K562 (cell line): ENCODE data around the gene PSPH. TPM values are rescaled to one million over a fixed set of nuclear protein-coding genes. Genes with fewer than 3 reads are reported as not detected.
"Not testable (repeated sequence)": the region's sequence is repeated elsewhere in the genome, so short reads cannot be mapped to it uniquely, and the experiment has no call there.

ENCODE experiments used
- ATAC-seq: fragments of 200-7000 bp; cut with Tn5 transposase; 3 replicates; pipeline ENCODE4 v1.9.1; 2020; ENCODE audit warnings: moderate library complexity
- BruUV-seq: library from RNA; stranded (reverse); fragments of 400-500 nt; replicated peaks from 2 replicates; lab custom pipeline; 2021; lab: Mats Ljungman, UMichigan
- CTCF ChIA-PET: fragments of 300-600 bp; formaldehyde crosslinking; extraction: SDS; loops from one replicate; lab custom pipeline; 2021; ENCODE audit warnings: low intra/inter-chr PET ratio; lab: Yijun Ruan, JAX
- POLR2A ChIA-PET: fragments of 300-600, 350-650 bp; sonication (Branson Sonifier 250); formaldehyde crosslinking; extraction: SDS; loops from one replicate; lab custom pipeline; 2021; ENCODE audit warnings: antibody characterized with exemption, inconsistent platforms; lab: Yijun Ruan, JAX
- DNase-seq, 4 experiments: peaks; one replicate each; pipeline versions ENCODE4 v3.0.0 to v3.0.0-alpha.2; 2011 to 2018; ENCODE audit warnings: low spot score in 3 of 4, mixed read lengths in 3 of 4; ENCODE audit errors: extremely low read depth in 1 of 4
- FAIRE-seq: peaks from 2 replicates; lab custom pipeline; 2011; peaks lifted over from hg19 to GRCh38; lab: Jason Lieb, UNC
- H2AFZ ChIP-seq: 2 replicates; pipeline ENCODE4 v1.6.0; 2011; ENCODE audit warnings: low read depth, low read length, control low read depth, inconsistent platforms
- H3K27ac ChIP-seq: fragments of 200-600 bp; 3 replicates; pipeline ENCODE4 v1.8.0; 2011; ENCODE audit warnings: low read depth, mild to moderate bottlenecking, control low read depth, inconsistent platforms, low read length, moderate library complexity, mixed read lengths; ENCODE audit errors: extremely low read depth
- H3K27me3 ChIP-seq, 2 experiments: fragments of 300-600 bp in 1 of 2; 2 replicates in 1 of 2; 3 replicates in 1 of 2; pipeline versions ENCODE4 v1.6.0 to v1.8.0; 2011; ENCODE audit warnings: inconsistent platforms in 2 of 2, low read length in 2 of 2, mild to moderate bottlenecking in 1 of 2, mixed read lengths in 1 of 2, moderate library complexity in 1 of 2; ENCODE audit not compliant: control insufficient read depth in 2 of 2, insufficient read depth in 2 of 2
- H3K36me3 ChIP-seq: fragments of 300-600 bp; 3 replicates; pipeline ENCODE4 v1.8.0; 2011; ENCODE audit warnings: mild to moderate bottlenecking, low read length, inconsistent platforms; ENCODE audit not compliant: control insufficient read depth, insufficient read depth
- H3K4me1 ChIP-seq, 2 experiments: fragments of 200-600 bp in 1 of 2; replicated peaks in 1 of 2; 2 replicates in 1 of 2; 3 replicates in 1 of 2; pipeline versions ENCODE4 v1.5.1 to v1.8.0; 2011; ENCODE audit warnings: inconsistent platforms in 2 of 2, low read length in 2 of 2, mild to moderate bottlenecking in 1 of 2, mixed read lengths in 1 of 2, moderate library complexity in 1 of 2; ENCODE audit not compliant: control insufficient read depth in 2 of 2, insufficient read depth in 2 of 2
- H3K4me2 ChIP-seq: 2 replicates; pipeline ENCODE4 v1.6.1; 2011; ENCODE audit warnings: low read length, control low read depth, inconsistent platforms, mixed read lengths; ENCODE audit not compliant: insufficient read depth
- H3K4me3 ChIP-seq: fragments of 200-600 bp; sonication (generic), shearing (Covaris generic); 2 replicates; pipeline ENCODE4 v1.5.1; 2016; ENCODE audit warnings: control low read depth, inconsistent platforms
- H3K79me2 ChIP-seq: fragments of 200-600 bp; 3 replicates; pipeline ENCODE4 v1.8.0; 2011; ENCODE audit warnings: low read length, inconsistent platforms; ENCODE audit not compliant: control insufficient read depth, insufficient read depth
- H3K9ac ChIP-seq, 2 experiments: 2 replicates each; pipeline versions ENCODE4 v1.6.0 to v1.6.1; 2011; ENCODE audit warnings: low read depth in 2 of 2, low read length in 2 of 2, control low read depth in 1 of 2, inconsistent platforms in 1 of 2, mild to moderate bottlenecking in 1 of 2, mixed read lengths in 1 of 2; ENCODE audit not compliant: insufficient read depth in 1 of 2
- H3K9me1 ChIP-seq: one replicate; pipeline ENCODE4 v1.6.0; 2011; ENCODE audit warnings: inconsistent platforms, mild to moderate bottlenecking, low read length, moderate library complexity; ENCODE audit not compliant: control insufficient read depth, insufficient read depth
- H3K9me3 ChIP-seq: replicated peaks from 2 replicates; pipeline ENCODE4 v1.5.1; 2011; ENCODE audit warnings: low read depth, low read length, inconsistent platforms; ENCODE audit not compliant: control insufficient read depth, insufficient read depth
- H4K20me1 ChIP-seq: replicated peaks from 2 replicates; pipeline ENCODE4 v1.6.1; 2011; ENCODE audit warnings: low read length, inconsistent platforms, mixed read lengths; ENCODE audit not compliant: control insufficient read depth, insufficient read depth
- HMGN3 ChIP-seq: IDR thresholded peaks from 2 replicates; pipeline ENCODE4 v1.6.1; 2011; ENCODE audit warnings: borderline replicate concordance, low read depth, mild to moderate bottlenecking, mixed read lengths, low read length; ENCODE audit not compliant: insufficient read length; ENCODE audit errors: extremely low read depth
- ILF3 ChIP-seq: fragments of 450-650 bp; IDR thresholded peaks from 2 replicates; pipeline ENCODE4 v1.6.1; 2018; ENCODE audit warnings: antibody characterized with exemption, mild to moderate bottlenecking, moderate library complexity, borderline replicate concordance
- KLF13 ChIP-seq: fragments of 450-650 bp; IDR thresholded peaks from 2 replicates; pipeline ENCODE4 v1.6.1; 2016; ENCODE audit warnings: missing genetic modification characterization, low read depth, mild to moderate bottlenecking, missing compliant biosample characterization, moderate library complexity, borderline replicate concordance
- MCM7 ChIP-seq, 2 experiments: fragments of 450-650 bp; IDR thresholded peaks; 2 replicates each; pipeline ENCODE4 v1.6.1; 2016 to 2018
- MTF1 ChIP-seq: fragments of 250-450 bp; sonication (Bioruptor Pico); IDR thresholded peaks from 2 replicates; pipeline ENCODE4 v1.9.0; 2021; ENCODE audit warnings: moderate library complexity, mild to moderate bottlenecking, inconsistent platforms, borderline replicate concordance
- PTTG1 ChIP-seq: fragments of 450-650 bp; IDR thresholded peaks from 2 replicates; pipeline ENCODE4 v1.6.1; 2016; ENCODE audit warnings: low read depth, mild to moderate bottlenecking, missing genetic modification characterization, missing compliant biosample characterization
- YBX1 ChIP-seq: fragments of 450-650 bp; IDR thresholded peaks from 2 replicates; pipeline ENCODE4 v1.7.1; 2016; ENCODE audit warnings: mild to moderate bottlenecking
- ZNF134 ChIP-seq: fragments of 250-450 bp; sonication (Bioruptor Pico); conservative IDR thresholded peaks from 2 replicates; pipeline ENCODE4 v1.4.0; 2020
- ZNF165 ChIP-seq: fragments of 250-450 bp; sonication (Bioruptor Pico); IDR thresholded peaks from 2 replicates; pipeline ENCODE4 v1.4.0; 2020; ENCODE audit warnings: borderline replicate concordance
- ZNF253 ChIP-seq: fragments of 250-450 bp; sonication (Bioruptor Pico); conservative IDR thresholded peaks from 2 replicates; pipeline ENCODE4 v1.6.1; 2021; ENCODE audit warnings: mild to moderate bottlenecking
- ZNF282 ChIP-seq: sonication (generic); formaldehyde crosslinking; IDR thresholded peaks from 2 replicates; pipeline ENCODE4 v1.8.1; 2023; ENCODE audit warnings: missing genetic modification reagents
- ZNF551 ChIP-seq: fragments of 250-450 bp; sonication (Bioruptor Pico); IDR thresholded peaks from 2 replicates; pipeline ENCODE4 v1.5.0; 2021; ENCODE audit warnings: mild to moderate bottlenecking, moderate library complexity
- WGBS: fragments of 100-300 bp; shearing (Covaris generic); methylation state at CpG from one replicate; pipeline ENCODE4 v1.1.6; 2016; ENCODE audit warnings: low coverage, mixed read lengths; ENCODE audit not compliant: insufficient coverage; ENCODE audit errors: missing lambda C conversion rate; 5-methylcytosine and 5-hydroxymethylcytosine counted together
- in situ Hi-C: fragments of 300-500 bp; cut with MboI; formaldehyde crosslinking; loops from 4 replicates; pipeline ENCODE4 v1.15.0; 2018; ENCODE audit warnings: inconsistent platforms, mixed read lengths
- intact Hi-C: fragments of 100-400 bp; cut with micrococcal nuclease; formaldehyde crosslinking; loops from 2 replicates; pipeline ENCODE4 v1.14.2; 2022
- polyA plus RNA-seq, 8 experiments: library from polyadenylated mRNA; depleted of rRNA in 4 of 8; stranded (reverse) in 5 of 8; unstranded in 3 of 8; fragments of >200 nt; fragmentation: Nextera tagmentation in 2 of 8; fragmentation: Illumina TruSeq in 1 of 8; extraction: Ambion mirVana in 2 of 8; extraction: Trizol in 1 of 8; gene quantifications; 2 replicates each; pipeline versions ENCODE4 v1.2.1 to v1.2.3, GENCODE V29; 2011 to 2014; ENCODE audit warnings: inconsistent platforms in 1 of 8, missing spikeins in 1 of 8
- total RNA-seq, 7 experiments: library from RNA; depleted of rRNA in 6 of 7; stranded (reverse); fragments of >200 nt in 6 of 7; fragmentation: Illumina TruSeq in 2 of 7; extraction: Trizol in 2 of 7; gene quantifications; 2 replicates each; pipeline versions ENCODE4 v1.2.1 to v1.2.3, GENCODE V29; 2011 to 2021; ENCODE audit warnings: low replicate concordance in 1 of 7
- TF ChIP-seq, protein P1 (sequence below): fragments of 250-450 bp; sonication (Bioruptor Pico); IDR thresholded peaks from 2 replicates; pipeline ENCODE4 v1.4.0; 2020; ENCODE audit warnings: borderline replicate concordance

PSPH gene
- total and polyA plus RNA-seq, 9 of the 15 experiments (the other 6 are each of a cell fraction or from before 2014, with no cell fraction given) = 6.3 to 46.8 (median 20.2) TPM

DNA sequence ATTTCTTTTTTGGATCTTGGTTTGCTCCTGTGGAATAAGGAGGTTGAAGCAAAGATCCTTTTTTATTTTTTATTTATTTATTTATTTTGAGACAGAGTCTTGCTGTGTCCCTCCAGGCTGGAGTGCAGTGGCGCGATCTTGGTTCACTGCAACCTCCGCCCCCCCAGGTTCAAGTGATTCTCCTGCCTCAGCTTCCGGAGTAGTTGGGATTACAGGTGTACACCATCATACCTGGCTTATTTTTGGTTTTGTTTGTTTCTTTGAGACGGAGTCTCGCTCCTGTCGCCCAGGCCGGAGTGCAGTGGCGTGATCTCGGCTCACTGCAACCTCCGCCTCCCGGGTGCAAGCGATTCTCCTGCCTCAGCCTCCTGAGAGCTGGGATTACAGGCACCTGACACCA is 15.1 kb upstream of the PSPH start:
- POLR2A ChIA-PET = interaction anchor here (1.6 to 5.0 kb wide), 2 partner anchors 12 to 16 kb away, joined by 3 to 40 read pairs; partner anchors contain the start of genes CCT6A and PSPH
- DNase-seq, H3K4me3 ChIP-seq, H2AFZ ChIP-seq, FAIRE-seq, H3K27me3 ChIP-seq, BruUV-seq, CTCF ChIA-PET, H3K9me3 ChIP-seq, H3K9ac ChIP-seq, H3K9me1 ChIP-seq, H4K20me1 ChIP-seq, in situ Hi-C loops, H3K27ac ChIP-seq, H3K4me2 ChIP-seq, ATAC-seq: not testable (repeated sequence)
- intact Hi-C loops = loop anchor here (5.0 kb wide), 1 partner anchor 34 kb away; no protein-coding TSS in a partner anchor
- peaks cover 29% of the 10 kb centered on the region; the same call in 2 of the 3 replicates for H3K79me2 ChIP-seq
- peaks cover 20 to 21% of the 10 kb centered on the region in 2 experiments for H3K4me1 ChIP-seq
- 93% methylated on average over 10 of the region's 13 CpGs for WGBS
- H3K36me3 ChIP-seq = peaks cover 59% of the 10 kb centered on the region

- intact Hi-C loops = loop anchor here (1.0 kb wide), 1 partner anchor 13 kb away; the partner anchor contains the start of genes CCT6A and PSPH
- no TSS peak for BruUV-seq
- H3K9me3 ChIP-seq = no peaks in the 10 kb centered on the region
- TF ChIP-seq YBX1 (no peak), ZNF134 (CRISPR knock-in tag) (no peak; the same call in 1 of the 2 replicates), HMGN3 (peak; percentile 97), ILF3 (no peak; the same call in 1 of the 2 replicates), ZNF253 (CRISPR knock-in tag) (0 out of 2 replicates have a peak, but pooled peaks have one; percentile 61), MCM7 (IDR thresholded peaks at IDR 0.05) (no peak), ZNF551 (CRISPR knock-in tag) (0 out of 2 replicates have a peak, but pooled peaks have one; percentile 40), PTTG1 (tag) (no peak), ZNF282 (CRISPR knock-in tag) (no peak), ZNF165 (CRISPR knock-in tag) (no peak), MTF1 (no peak), KLF13 (tag) (0 out of 2 replicates have a peak, but pooled peaks have one; percentile 10)
- TF ChIP-seq, protein P1, sequence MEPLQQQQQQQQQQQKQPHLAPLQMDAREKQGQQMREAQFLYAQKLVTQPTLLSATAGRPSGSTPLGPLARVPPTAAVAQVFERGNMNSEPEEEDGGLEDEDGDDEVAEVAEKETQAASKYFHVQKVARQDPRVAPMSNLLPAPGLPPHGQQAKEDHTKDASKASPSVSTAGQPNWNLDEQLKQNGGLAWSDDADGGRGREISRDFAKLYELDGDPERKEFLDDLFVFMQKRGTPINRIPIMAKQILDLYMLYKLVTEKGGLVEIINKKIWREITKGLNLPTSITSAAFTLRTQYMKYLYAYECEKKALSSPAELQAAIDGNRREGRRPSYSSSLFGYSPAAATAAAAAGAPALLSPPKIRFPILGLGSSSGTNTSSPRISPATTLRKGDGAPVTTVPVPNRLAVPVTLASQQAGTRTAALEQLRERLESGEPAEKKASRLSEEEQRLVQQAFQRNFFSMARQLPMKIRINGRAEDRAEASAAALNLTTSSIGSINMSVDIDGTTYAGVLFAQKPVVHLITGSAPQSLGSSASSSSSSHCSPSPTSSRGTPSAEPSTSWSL = no peak; the same call in 1 of the 2 replicates
These were observed 12.8 kb upstream of the PSPH start, which contains the start of gene SUMF2 for GRCh38 chr7:56063882-56064625. TSS of gene SUMF2 (plus strand) at chr7:56064286. CDS start at chr7:56064312, 26 bp downstream.

More at GRCh38 chr7:56063882-56064625, 12.8 kb upstream of the PSPH start, which contains the start of gene SUMF2:
- Histone ChIP-seq H3K9ac (peak within 1 kb of the TSS; percentile 79 to 99), H3K27me3 (no peaks in the 10 kb centered on the region), H3K4me2 (peak within 1 kb of the TSS; percentile 82), H4K20me1 (no peaks in the 10 kb centered on the region; the same call in 1 of the 2 replicates), H3K4me3 (peak within 1 kb of the TSS; percentile 57), H3K4me1 (peaks cover 28 to 40% of the 10 kb centered on the region in 2 experiments), H2AFZ (peak within 1 kb of the TSS; percentile 64), H3K27ac (peak within 1 kb of the TSS; percentile 86), H3K36me3 (peaks cover 62% of the 10 kb centered on the region), H3K9me1 (no peaks in the 10 kb centered on the region), H3K79me2 (peaks cover 48% of the 10 kb centered on the region)
- in situ Hi-C loops = no loop called here
- POLR2A ChIA-PET = interaction anchor here (0.8 to 5.0 kb wide), 7 partner anchors 10 to 40 kb away, joined by 3 to 40 read pairs (median 3); partner anchors contain the start of genes CCT6A and PSPH
- CTCF ChIA-PET = interaction anchor here (0.6 kb wide), 1 partner anchor 40 kb away, joined by 4 read pairs; no protein-coding TSS in a partner anchor
- peak; percentile 73 for FAIRE-seq
- DNase-seq = peak; percentile 95 to 98 (median 97)
- ATAC-seq = peak; percentile 92
- WGBS = under 1% methylated on average over 41 of the region's 49 CpGs
